ENCODE results near the gene MX2. TPM values are rescaled to one million over a fixed set of nuclear protein-coding genes. Genes with fewer than 3 reads are reported as not detected.

MX2 gene
- total and polyA plus RNA-seq, 2 of the 4 experiments (the other 2 are of a cell fraction), result 0.53 to 0.54 TPM

DNA sequence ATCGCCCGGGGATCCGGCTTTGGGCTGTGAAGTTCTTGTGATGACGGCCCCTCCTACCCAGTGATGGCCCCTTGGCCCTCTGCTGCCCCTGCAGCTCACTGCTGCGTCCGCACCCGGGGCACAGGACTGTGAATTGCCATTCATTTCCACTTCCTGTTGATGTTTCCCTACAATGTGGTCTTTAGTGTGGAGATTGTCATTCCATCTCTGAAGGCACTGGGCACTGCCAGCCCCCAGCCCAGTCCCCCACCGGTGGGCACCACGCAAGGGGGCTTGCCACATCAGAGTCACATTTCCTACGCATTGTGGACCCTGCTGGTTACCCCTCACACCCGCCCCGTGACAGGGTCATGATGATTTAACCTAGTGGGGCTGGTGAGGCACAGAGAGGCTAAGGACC is 2.5 kb upstream of the MX2 start:
- Histone ChIP-seq H3K18ac (ENCODE audit: low read depth, low read length) (no peak overlapping the region), H3K9me1 (ENCODE audit: insufficient read depth, low read length) (no peaks in the 10 kb centered on the region; the same call in 1 of the 2 replicates), H4K20me1 (ENCODE audit: insufficient read depth, low read length) (no peaks in the 10 kb centered on the region), H4K8ac (ENCODE audit: low read depth in 2 of 2, low read length in 2 of 2) (no peak overlapping the region), H3K23ac (ENCODE audit: low read depth, low read length) (no peak overlapping the region), H2AK5ac (ENCODE audit: low read depth, low read length) (no peak overlapping the region), H2BK15ac (ENCODE audit: low read depth, low read length) (no peak overlapping the region), H3K27ac (ENCODE audit: insufficient read depth, low read length) (no peak overlapping the region), H3K36me3 (ENCODE audit: control insufficient read depth, insufficient read depth, low read length) (no peaks in the 10 kb centered on the region), H2BK5ac (ENCODE audit: low read depth, low read length, poor library complexity, severe bottlenecking) (no peak overlapping the region), H3K4me3 (ENCODE audit: insufficient read depth, low read depth, low read length) (no peak overlapping the region), H3K9ac (ENCODE audit: low read depth, low read length) (no peak overlapping the region), H3K56ac (ENCODE audit: extremely low read depth, insufficient read depth, low read length) (no peak overlapping the region), H2BK120ac (ENCODE audit: low read depth, low read length) (no peak overlapping the region), H3K4me2 (ENCODE audit: low read depth, low read length) (no peak overlapping the region), H2AK9ac (replicated peaks; ENCODE audit: low read depth, low read length, poor library complexity) (no peak overlapping the region), H3K4me1 (ENCODE audit: control insufficient read depth, insufficient read depth, low read length) (peaks cover 4% of the 10 kb centered on the region; the same call in 1 of the 2 replicates), H3K4ac (ENCODE audit: low read depth, low read length) (no peak overlapping the region), H3K27me3 (ENCODE audit: control insufficient read depth, insufficient read depth, low read length) (peaks cover 5% of the 10 kb centered on the region), H2AFZ (replicated peaks; ENCODE audit: low read length, poor library complexity) (no peak overlapping the region), H3K79me1 (ENCODE audit: low read depth in 1 of 2, low read length in 2 of 2) (no peaks in the 10 kb centered on the region), H3K14ac (replicated peaks; ENCODE audit: low read depth, low read length) (no peak overlapping the region), H4K91ac (ENCODE audit: insufficient read depth, low read depth, low read length) (no peak overlapping the region), H4K5ac (ENCODE audit: low read depth, low read length) (no peak overlapping the region), H3K9me3 (ENCODE audit: control insufficient read depth, insufficient read depth, low read length) (no peaks in the 10 kb centered on the region), H2BK20ac (ENCODE audit: low read depth, low read length) (no peak overlapping the region)
- BruUV-seq (replicated peaks), result no TSS peak
- intact Hi-C loops (cut with micrococcal nuclease), result no loop called here
- no peak for DNase-seq
- dilution Hi-C loops (cut with HindIII; ENCODE audit: low sequenced_read_pairs, unreplicated experiment), result no loop called here
- ATAC-seq (ENCODE audit: low read depth), result no peak
- TF ChIP-seq, protein P1, sequence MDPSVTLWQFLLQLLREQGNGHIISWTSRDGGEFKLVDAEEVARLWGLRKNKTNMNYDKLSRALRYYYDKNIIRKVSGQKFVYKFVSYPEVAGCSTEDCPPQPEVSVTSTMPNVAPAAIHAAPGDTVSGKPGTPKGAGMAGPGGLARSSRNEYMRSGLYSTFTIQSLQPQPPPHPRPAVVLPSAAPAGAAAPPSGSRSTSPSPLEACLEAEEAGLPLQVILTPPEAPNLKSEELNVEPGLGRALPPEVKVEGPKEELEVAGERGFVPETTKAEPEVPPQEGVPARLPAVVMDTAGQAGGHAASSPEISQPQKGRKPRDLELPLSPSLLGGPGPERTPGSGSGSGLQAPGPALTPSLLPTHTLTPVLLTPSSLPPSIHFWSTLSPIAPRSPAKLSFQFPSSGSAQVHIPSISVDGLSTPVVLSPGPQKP (IDR thresholded peaks at IDR 0.05; ENCODE audit: borderline replicate concordance, low read depth, low read length), result no peak
- TF ChIP-seq SMC3 (IDR thresholded peaks at IDR 0.05; ENCODE audit: low read depth, low read length) (no peak), NFE2L2 (IDR thresholded peaks at IDR 0.05; ENCODE audit: low read depth, low read length) (no peak), CTCF (conservative IDR thresholded peaks at IDR 0.05; ENCODE audit: low read depth, low read length) (no peak), POLR2A (IDR thresholded peaks at IDR 0.05; ENCODE audit: low read depth, low read length) (no peak), MAFK (IDR thresholded peaks at IDR 0.05; ENCODE audit: low read depth, low read length) (no peak), BHLHE40 (IDR thresholded peaks at IDR 0.05; ENCODE audit: low read depth, low read length) (no peak), RCOR1 (IDR thresholded peaks at IDR 0.05; ENCODE audit: insufficient replicate concordance, low read length) (no peak), CEBPB (IDR thresholded peaks at IDR 0.05; ENCODE audit: low read depth, low read length) (no peak), CHD1 (IDR thresholded peaks at IDR 0.05; ENCODE audit: low read depth, low read length) (no peak), RFX5 (IDR thresholded peaks at IDR 0.05; ENCODE audit: low read depth, low read length) (no peak), RAD21 (IDR thresholded peaks at IDR 0.05; ENCODE audit: low read length) (no peak), MXI1 (IDR thresholded peaks at IDR 0.05; ENCODE audit: borderline replicate concordance, low read depth, low read length) (no peak)
- TF ChIP-seq, protein P2, sequence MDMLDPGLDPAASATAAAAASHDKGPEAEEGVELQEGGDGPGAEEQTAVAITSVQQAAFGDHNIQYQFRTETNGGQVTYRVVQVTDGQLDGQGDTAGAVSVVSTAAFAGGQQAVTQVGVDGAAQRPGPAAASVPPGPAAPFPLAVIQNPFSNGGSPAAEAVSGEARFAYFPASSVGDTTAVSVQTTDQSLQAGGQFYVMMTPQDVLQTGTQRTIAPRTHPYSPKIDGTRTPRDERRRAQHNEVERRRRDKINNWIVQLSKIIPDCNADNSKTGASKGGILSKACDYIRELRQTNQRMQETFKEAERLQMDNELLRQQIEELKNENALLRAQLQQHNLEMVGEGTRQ (IDR thresholded peaks at IDR 0.05; ENCODE audit: low read depth, low read length), result no peak
- in situ Hi-C loops (cut with MboI; ENCODE audit: low sequenced_read_pairs), result no loop called here
- ChIA-PET POLR2A (ENCODE audit: unreplicated experiment) (no interaction called here), CTCF (no interaction called here)
- WGBS, 2 experiments (ENCODE audit: extremely low coverage in 2 of 2, insufficient read length in 1 of 2), result 84% methylated on average over 5 of the region's 12 CpGs; no CpG with 5 or more reads in 1 of the 2 experiments
